Upper lobe of right lung (tissue), 1 donor: ENCODE data around the gene ADGRV1. TPM values are rescaled to one million over a fixed set of nuclear protein-coding genes. Genes with fewer than 3 reads are reported as not detected.
A peak's percentile ranks its signal among the peaks of the same experiment; 100 is the strongest.

ENCODE experiments used
- ATAC-seq: fragments of 200-7000 bp; cut with Tn5 transposase; one replicate; pipeline ENCODE4 v1.9.1; 2020; ENCODE audit warnings: mild to moderate bottlenecking, moderate library complexity
- DNase-seq: peaks from one replicate; pipeline ENCODE4 v3.0.0-alpha.2; 2020
- H3K27ac ChIP-seq: fragments of 200-600 bp; one replicate; pipeline ENCODE4 v1.8.0; 2022
- H3K27me3 ChIP-seq: fragments of 200-600 bp; one replicate; pipeline ENCODE4 v1.8.0; 2022; ENCODE audit warnings: mild to moderate bottlenecking
- H3K36me3 ChIP-seq: fragments of 200-600 bp; one replicate; pipeline ENCODE4 v1.8.0; 2022
- H3K4me1 ChIP-seq: fragments of 200-600 bp; one replicate; pipeline ENCODE4 v1.8.0; 2022
- H3K4me3 ChIP-seq: fragments of 200-600 bp; one replicate; pipeline ENCODE4 v1.8.0; 2022; ENCODE audit warnings: mild to moderate bottlenecking
- H3K9me3 ChIP-seq: fragments of 200-600 bp; one replicate; pipeline ENCODE4 v1.8.0; 2022
- intact Hi-C: fragments of 100-400 bp; cut with DNase I; formaldehyde crosslinking; loops from one replicate; pipeline ENCODE4 v1.11.0; 2022
- total RNA-seq: library from RNA; stranded (reverse); fragmentation: NEBNext Ultra II Directional; extraction: Animal tissue kit (Norgen Biotek cat#: 25700); gene quantifications from one replicate; pipeline ENCODE4 v1.2.1, GENCODE V29; 2021
- TF ChIP-seq, protein P1 (sequence below): fragments of 200-600 bp; IDR thresholded peaks from one replicate; pipeline ENCODE4 v1.8.0; 2022; ENCODE audit warnings: antibody characterized with exemption
- donor health status: DM: no; HTN: yes; CAD: no; lungs with severe emphysema.

ADGRV1 gene
- total RNA-seq, 1 donor from 2014 or later = 47.1 TPM

DNA sequence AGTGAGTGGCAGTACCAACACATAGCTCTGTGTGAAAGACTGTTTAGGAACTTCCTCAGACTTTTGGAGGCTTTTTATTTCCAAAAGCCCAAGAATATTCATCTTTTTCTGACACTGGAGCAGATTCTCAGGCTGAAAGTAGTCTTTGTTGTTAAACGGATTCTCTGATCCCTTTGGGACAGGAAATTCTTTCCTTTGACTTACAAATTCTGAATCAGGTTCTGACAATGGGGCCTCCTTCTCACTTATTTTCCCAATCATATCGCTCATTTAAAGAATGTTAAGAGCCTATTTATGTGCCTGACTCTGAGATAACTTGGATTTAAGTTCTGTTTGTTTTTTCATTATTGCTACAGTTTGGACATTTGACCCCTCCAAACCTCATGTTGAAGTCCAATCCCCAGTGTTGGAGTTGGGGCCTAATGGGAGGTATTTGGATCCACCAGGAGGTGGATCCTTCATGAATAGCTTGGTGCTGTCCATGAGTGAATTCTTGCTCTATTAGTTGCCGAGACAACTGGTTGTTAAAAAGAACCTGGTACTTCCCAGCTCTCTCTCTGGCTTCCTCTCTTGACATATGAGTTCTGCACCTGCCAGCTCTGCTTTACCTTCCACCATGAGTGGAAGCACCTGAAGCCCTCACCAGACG is 4.1 kb upstream of the ADGRV1 start:
- TF ChIP-seq, protein P1, sequence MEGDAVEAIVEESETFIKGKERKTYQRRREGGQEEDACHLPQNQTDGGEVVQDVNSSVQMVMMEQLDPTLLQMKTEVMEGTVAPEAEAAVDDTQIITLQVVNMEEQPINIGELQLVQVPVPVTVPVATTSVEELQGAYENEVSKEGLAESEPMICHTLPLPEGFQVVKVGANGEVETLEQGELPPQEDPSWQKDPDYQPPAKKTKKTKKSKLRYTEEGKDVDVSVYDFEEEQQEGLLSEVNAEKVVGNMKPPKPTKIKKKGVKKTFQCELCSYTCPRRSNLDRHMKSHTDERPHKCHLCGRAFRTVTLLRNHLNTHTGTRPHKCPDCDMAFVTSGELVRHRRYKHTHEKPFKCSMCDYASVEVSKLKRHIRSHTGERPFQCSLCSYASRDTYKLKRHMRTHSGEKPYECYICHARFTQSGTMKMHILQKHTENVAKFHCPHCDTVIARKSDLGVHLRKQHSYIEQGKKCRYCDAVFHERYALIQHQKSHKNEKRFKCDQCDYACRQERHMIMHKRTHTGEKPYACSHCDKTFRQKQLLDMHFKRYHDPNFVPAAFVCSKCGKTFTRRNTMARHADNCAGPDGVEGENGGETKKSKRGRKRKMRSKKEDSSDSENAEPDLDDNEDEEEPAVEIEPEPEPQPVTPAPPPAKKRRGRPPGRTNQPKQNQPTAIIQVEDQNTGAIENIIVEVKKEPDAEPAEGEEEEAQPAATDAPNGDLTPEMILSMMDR = no peak
- Histone ChIP-seq H3K27ac (no peak overlapping the region), H3K9me3 (no peaks in the 10 kb centered on the region), H3K36me3 (no peaks in the 10 kb centered on the region), H3K4me3 (no peak overlapping the region), H3K27me3 (peaks cover 38% of the 10 kb centered on the region), H3K4me1 (peaks cover 8% of the 10 kb centered on the region)
- intact Hi-C loops = no loop called here
- DNase-seq (no peak), ATAC-seq (no peak)

DNA sequence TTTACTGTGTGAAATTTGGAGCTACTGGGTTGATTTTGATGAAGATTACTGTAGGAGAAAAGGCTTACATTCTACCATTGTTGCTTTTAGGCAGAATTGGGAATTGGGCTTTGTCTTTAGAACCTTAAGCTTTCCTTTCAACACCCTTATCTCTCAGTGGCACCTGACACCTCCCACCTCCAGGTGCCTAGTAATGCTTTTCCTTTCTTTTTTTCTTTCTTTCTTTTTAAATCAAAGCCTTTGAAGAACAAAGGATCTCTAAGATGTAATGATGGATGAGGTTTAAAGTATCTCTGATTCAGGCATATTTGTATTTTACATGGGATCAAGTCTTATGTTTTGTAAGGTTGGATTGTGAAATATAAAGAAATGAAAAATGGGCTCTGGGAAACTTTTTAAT is 2.9 kb upstream of the ADGRV1 start:
- Histone ChIP-seq H3K27me3 (peaks cover 50% of the 10 kb centered on the region), H3K36me3 (no peaks in the 10 kb centered on the region), H3K9me3 (no peaks in the 10 kb centered on the region), H3K4me3 (no peak overlapping the region), H3K4me1 (peaks cover 8% of the 10 kb centered on the region), H3K27ac (no peak overlapping the region)
- intact Hi-C loops = no loop called here
- TF ChIP-seq, protein P1 = no peak
- no peak for ATAC-seq
- DNase-seq = no peak

DNA sequence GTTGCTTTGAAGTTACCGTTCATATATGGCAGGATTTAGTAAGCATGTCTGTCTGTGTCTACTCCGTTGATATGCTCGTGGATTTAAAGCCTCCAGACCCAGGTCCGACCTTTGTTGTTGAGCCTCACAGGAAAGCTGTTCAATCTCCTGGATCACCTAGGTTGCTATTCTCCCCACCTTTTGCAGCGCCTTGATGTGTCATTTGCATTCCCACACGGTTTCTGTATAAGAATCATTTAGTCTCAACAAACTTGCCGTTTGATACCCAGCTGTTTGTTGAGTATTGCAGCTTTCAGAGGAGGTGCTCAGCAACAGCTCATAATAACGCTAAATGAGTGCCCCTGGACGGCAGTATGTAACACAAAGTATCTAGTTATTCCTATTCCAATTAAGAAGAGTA is 1.2 kb upstream of the ADGRV1 start:
- peaks cover 54% of the 10 kb centered on the region for H3K27me3 ChIP-seq
- intact Hi-C loops = no loop called here
- H3K4me3 ChIP-seq = peak overlapping the region; percentile 47
- no peak overlapping the region for H3K27ac ChIP-seq
- ATAC-seq (no peak), DNase-seq (no peak)
- H3K36me3 ChIP-seq = no peaks in the 10 kb centered on the region
- H3K9me3 ChIP-seq = no peaks in the 10 kb centered on the region
- H3K4me1 ChIP-seq = peaks cover 8% of the 10 kb centered on the region
- TF ChIP-seq, protein P1 = no peak

DNA sequence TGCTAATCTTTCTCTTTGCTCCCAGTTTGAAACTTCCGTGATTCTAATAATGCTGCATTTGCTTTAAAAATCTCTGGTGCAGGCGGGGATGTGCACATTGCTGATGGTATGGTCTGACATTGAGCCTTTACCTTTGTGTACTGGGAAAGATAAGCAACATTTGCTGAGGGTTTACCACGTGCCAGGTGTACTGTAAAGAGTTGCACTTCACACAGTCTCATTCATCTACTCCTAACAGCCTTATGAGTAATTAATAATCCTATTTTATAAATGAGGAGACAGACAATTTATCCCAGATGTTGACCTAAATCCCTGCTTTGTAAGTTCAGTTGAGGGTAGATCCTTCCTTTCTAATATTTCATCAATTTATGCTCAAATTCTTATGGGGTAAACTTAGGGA is 726 bp upstream of the ADGRV1 start:
- H3K4me3 ChIP-seq = peak overlapping the region; percentile 47
- TF ChIP-seq, protein P1 = no peak
- H3K27me3 ChIP-seq = peaks cover 54% of the 10 kb centered on the region
- intact Hi-C loops = no loop called here
- H3K4me1 ChIP-seq = peaks cover 8% of the 10 kb centered on the region
- H3K36me3 ChIP-seq = no peaks in the 10 kb centered on the region
- peak overlapping the region; percentile 74 for H3K27ac ChIP-seq
- H3K9me3 ChIP-seq = no peaks in the 10 kb centered on the region
- ATAC-seq = no peak
- no peak for DNase-seq

DNA sequence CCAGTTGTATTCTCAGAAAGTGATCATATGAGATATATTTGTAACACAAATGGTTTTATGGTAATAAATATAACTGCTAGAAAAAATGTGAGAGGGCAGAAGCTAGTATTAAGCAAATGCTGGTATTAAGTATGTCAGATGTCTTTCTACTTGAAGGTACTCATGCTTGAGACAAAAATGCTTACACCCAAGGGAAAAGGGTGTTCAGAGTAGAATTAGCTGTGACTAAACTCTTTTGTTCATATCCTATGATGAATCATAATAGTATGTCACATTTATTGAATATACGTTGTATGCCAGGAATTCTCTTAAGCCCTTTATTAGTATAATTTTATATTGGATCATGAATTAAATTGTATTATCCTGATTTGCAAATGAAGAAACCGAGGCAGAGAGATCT is 2.2 kb downstream of the ADGRV1 start:
- ATAC-seq (no peak), DNase-seq (no peak)
- H3K9me3 ChIP-seq = no peaks in the 10 kb centered on the region
- TF ChIP-seq, protein P1 = no peak
- peaks cover 8% of the 10 kb centered on the region for H3K4me1 ChIP-seq
- H3K27me3 ChIP-seq = peaks cover 48% of the 10 kb centered on the region
- no peak overlapping the region for H3K4me3 ChIP-seq
- H3K27ac ChIP-seq = no peak overlapping the region
- H3K36me3 ChIP-seq = no peaks in the 10 kb centered on the region
- intact Hi-C loops = no loop called here

DNA sequence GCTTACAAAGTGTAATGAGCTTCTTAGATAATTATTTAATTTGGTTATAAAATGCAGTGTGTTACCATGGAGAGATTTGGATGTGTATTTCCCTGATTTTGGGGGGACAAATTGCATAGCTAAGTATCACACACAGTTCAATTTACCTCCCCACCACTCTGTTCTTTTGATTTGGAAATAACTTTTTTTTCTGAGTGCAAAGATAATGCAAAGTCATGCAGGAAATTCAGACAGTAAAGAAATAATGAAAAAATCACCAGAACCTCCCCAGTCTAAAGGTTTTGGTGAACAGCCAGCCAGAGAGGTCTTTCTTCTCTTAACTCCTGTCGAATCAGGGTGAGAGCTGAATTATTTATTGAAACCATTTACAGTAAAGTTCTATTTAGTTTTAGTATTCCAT is 3.2 kb downstream of the ADGRV1 start:
- H3K27me3 ChIP-seq = peaks cover 42% of the 10 kb centered on the region
- peaks cover 8% of the 10 kb centered on the region for H3K4me1 ChIP-seq
- H3K9me3 ChIP-seq = no peaks in the 10 kb centered on the region
- H3K27ac ChIP-seq = no peak overlapping the region
- H3K36me3 ChIP-seq = no peaks in the 10 kb centered on the region
- intact Hi-C loops = no loop called here
- H3K4me3 ChIP-seq = no peak overlapping the region
- ATAC-seq = no peak
- DNase-seq = no peak
- TF ChIP-seq, protein P1 = no peak
